Smooth muscle cell (in vitro differentiated cells): Measurements from ENCODE around the gene ZNF407. TPM values are rescaled to one million over a fixed set of nuclear protein-coding genes. Genes with fewer than 3 reads are reported as not detected.

Experiments used
- DNase-seq: peaks from one replicate; lab custom pipeline; 2025; ENCODE audit not compliant: unreplicated experiment; lab: John Stamatoyannopoulos, UW
- H2AFZ ChIP-seq: fragments of 200-600 bp; sonication (generic); 2 replicates; pipeline ENCODE4 v1.6.0; 2016; ENCODE audit warnings: antibody characterized with exemption, low read depth, mild to moderate bottlenecking
- H3F3A ChIP-seq: fragments of 200-600 bp; sonication (generic); 2 replicates; pipeline ENCODE4 v1.6.0; 2017; ENCODE audit warnings: antibody characterized with exemption, low read depth
- H3K27ac ChIP-seq: fragments of 200-600 bp; sonication (generic); 2 replicates; pipeline ENCODE4 v1.5.1; 2016; ENCODE audit warnings: low read depth, mild to moderate bottlenecking
- H3K27me3 ChIP-seq: fragments of 200-600 bp; sonication (generic); 2 replicates; pipeline ENCODE4 v1.6.1; 2016; ENCODE audit warnings: low read depth, mild to moderate bottlenecking
- H3K36me3 ChIP-seq: fragments of 200-600 bp; sonication (generic); 2 replicates; pipeline ENCODE4 v1.5.1; 2016; ENCODE audit warnings: low read depth
- H3K4me1 ChIP-seq: fragments of 200-600 bp; sonication (generic); 2 replicates; pipeline ENCODE4 v1.5.1; 2016; ENCODE audit warnings: low read depth
- H3K4me2 ChIP-seq: fragments of 200-600 bp; sonication (generic); 2 replicates; pipeline ENCODE4 v1.6.0; 2016; ENCODE audit warnings: mild to moderate bottlenecking
- H3K4me3 ChIP-seq: fragments of 200-600 bp; sonication (generic); 2 replicates; pipeline ENCODE4 v1.5.1; 2016; ENCODE audit warnings: mild to moderate bottlenecking
- H3K79me2 ChIP-seq: fragments of 200-600 bp; sonication (generic); 2 replicates; pipeline ENCODE4 v1.6.0; 2016; ENCODE audit warnings: low read depth, mild to moderate bottlenecking
- H3K9ac ChIP-seq: fragments of 200-600 bp; sonication (generic); 2 replicates; pipeline ENCODE4 v1.6.0; 2016; ENCODE audit warnings: low read depth
- H3K9me3 ChIP-seq: fragments of 200-600 bp; sonication (generic); replicated peaks from 2 replicates; pipeline ENCODE4 v1.5.1; 2016; ENCODE audit warnings: low read depth
- H4K20me1 ChIP-seq: fragments of 200-600 bp; sonication (generic); 2 replicates; pipeline ENCODE4 v1.6.0; 2016; ENCODE audit warnings: low read depth
- WGBS: methylation state at CpG from one replicate; pipeline ENCODE4 v1.1.7; 2016; ENCODE audit warnings: low lambda C conversion rate; 5-methylcytosine and 5-hydroxymethylcytosine counted together
- polyA plus RNA-seq: library from polyadenylated mRNA; unstranded; fragments of >200 nt; fragmentation: Nextera tagmentation; extraction: Ambion mirVana; gene quantifications from 2 replicates; pipeline ENCODE4 v1.2.1, GENCODE V29; 2016
- total RNA-seq: library from RNA; depleted of rRNA; stranded (reverse); fragments of >200 nt; gene quantifications from 2 replicates; pipeline ENCODE4 v1.2.3, GENCODE V29; 2014
- TF ChIP-seq, protein P1 (sequence below): fragments of 200-600 bp; sonication (generic); IDR thresholded peaks from 2 replicates; pipeline ENCODE4 v1.5.1; 2017; ENCODE audit warnings: borderline replicate concordance, mild to moderate bottlenecking, antibody characterized with exemption; ENCODE audit not compliant: insufficient read depth, poor library complexity, severe bottlenecking

The ZNF407 gene
- total and polyA plus RNA-seq, 2 experiments from 2014 or later, result 4.5 to 11.5 TPM

DNA sequence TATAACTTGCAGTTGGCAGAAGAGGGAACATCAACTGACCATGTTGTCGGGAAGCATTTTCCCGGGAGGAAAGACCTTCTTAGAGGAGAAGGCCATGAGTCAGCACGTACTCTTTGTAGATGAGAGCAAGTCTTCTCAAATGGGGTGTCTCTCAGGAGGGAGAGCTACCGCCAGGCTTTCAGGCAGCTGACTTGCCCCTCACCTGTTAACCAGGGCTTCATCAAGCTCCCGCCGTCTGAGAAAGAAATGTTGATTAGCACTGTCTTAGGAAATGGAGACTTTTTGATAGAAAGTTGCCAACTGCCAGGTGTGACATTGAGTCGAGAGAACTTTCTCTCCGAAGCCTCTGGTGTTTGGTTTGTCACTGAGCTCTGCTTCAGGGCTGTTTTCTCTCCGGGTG is 196.1 kb downstream of the ZNF407 start:
- H3K4me3 ChIP-seq, result no peak overlapping the region
- no peaks in the 10 kb centered on the region for H3K79me2 ChIP-seq
- TF ChIP-seq, protein P1, sequence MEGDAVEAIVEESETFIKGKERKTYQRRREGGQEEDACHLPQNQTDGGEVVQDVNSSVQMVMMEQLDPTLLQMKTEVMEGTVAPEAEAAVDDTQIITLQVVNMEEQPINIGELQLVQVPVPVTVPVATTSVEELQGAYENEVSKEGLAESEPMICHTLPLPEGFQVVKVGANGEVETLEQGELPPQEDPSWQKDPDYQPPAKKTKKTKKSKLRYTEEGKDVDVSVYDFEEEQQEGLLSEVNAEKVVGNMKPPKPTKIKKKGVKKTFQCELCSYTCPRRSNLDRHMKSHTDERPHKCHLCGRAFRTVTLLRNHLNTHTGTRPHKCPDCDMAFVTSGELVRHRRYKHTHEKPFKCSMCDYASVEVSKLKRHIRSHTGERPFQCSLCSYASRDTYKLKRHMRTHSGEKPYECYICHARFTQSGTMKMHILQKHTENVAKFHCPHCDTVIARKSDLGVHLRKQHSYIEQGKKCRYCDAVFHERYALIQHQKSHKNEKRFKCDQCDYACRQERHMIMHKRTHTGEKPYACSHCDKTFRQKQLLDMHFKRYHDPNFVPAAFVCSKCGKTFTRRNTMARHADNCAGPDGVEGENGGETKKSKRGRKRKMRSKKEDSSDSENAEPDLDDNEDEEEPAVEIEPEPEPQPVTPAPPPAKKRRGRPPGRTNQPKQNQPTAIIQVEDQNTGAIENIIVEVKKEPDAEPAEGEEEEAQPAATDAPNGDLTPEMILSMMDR, result no peak
- H3K27me3 ChIP-seq, result no peaks in the 10 kb centered on the region
- no peak overlapping the region for H3K27ac ChIP-seq
- H3K36me3 ChIP-seq, result no peaks in the 10 kb centered on the region
- no peaks in the 10 kb centered on the region for H3F3A ChIP-seq
- WGBS, result 82% methylated on average over 9 of the region's 9 CpGs
- H3K4me1 ChIP-seq, result no peaks in the 10 kb centered on the region
- no peak overlapping the region for H3K4me2 ChIP-seq
- no peak overlapping the region for H3K9ac ChIP-seq
- DNase-seq, result no peak
- H3K9me3 ChIP-seq, result no peaks in the 10 kb centered on the region
- no peaks in the 10 kb centered on the region for H4K20me1 ChIP-seq
- H2AFZ ChIP-seq, result no peak overlapping the region

DNA sequence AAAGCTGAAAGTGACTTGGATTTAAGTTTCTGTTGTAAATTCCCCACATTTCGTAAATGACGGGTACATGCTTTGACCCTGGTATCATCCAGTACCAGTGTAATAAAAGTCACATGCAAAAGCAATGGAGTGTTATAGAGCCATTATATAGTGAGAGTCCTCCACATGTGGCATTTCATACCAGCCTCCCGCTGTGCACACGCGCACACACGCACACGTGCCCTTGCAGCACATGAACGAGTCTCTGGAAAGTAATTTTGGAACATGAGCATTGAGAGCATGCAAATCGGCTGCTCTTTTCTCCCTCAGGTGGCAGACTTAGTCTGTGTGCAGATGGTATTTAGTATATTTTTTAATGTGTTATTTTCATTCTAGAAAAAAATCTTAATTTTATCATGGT is 198.1 kb downstream of the ZNF407 start:
- H2AFZ ChIP-seq, result no peak overlapping the region
- no peaks in the 10 kb centered on the region for H3K9me3 ChIP-seq
- H3K79me2 ChIP-seq, result no peaks in the 10 kb centered on the region
- H3K9ac ChIP-seq, result no peak overlapping the region
- H3K36me3 ChIP-seq, result no peaks in the 10 kb centered on the region
- no peaks in the 10 kb centered on the region for H3F3A ChIP-seq
- TF ChIP-seq, protein P1, result no peak
- WGBS, result 94% methylated on average over 9 of the region's 9 CpGs
- no peaks in the 10 kb centered on the region for H3K4me1 ChIP-seq
- no peaks in the 10 kb centered on the region for H3K27me3 ChIP-seq
- H3K27ac ChIP-seq, result no peak overlapping the region
- H3K4me2 ChIP-seq, result no peak overlapping the region
- H3K4me3 ChIP-seq, result no peak overlapping the region
- H4K20me1 ChIP-seq, result no peaks in the 10 kb centered on the region
- no peak for DNase-seq

DNA sequence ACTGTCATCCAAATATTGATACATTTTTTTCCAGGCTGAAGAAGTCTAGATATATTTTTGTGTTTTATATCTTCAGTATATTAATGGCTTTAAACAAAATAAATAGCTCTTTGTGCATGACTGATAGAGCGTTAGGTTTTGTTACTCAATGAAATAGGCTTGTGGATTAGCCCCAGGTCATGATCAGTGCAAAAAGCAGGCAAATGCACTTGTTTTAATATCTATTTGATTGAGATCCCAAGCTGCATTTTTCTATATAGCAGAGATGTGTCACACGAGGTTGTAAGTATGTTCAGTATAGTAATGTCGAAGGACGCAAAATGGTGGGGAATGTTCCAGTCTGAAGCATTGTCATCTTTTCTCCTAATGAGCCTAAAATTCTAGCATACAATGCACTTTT is 198.5 kb downstream of the ZNF407 start:
- Histone ChIP-seq H3K27ac (no peak overlapping the region), H3K4me1 (no peaks in the 10 kb centered on the region), H3K9ac (no peak overlapping the region), H2AFZ (no peak overlapping the region), H3K4me2 (peak overlapping the region; percentile 44), H3F3A (no peaks in the 10 kb centered on the region), H3K9me3 (no peaks in the 10 kb centered on the region), H4K20me1 (no peaks in the 10 kb centered on the region), H3K36me3 (no peaks in the 10 kb centered on the region), H3K79me2 (no peaks in the 10 kb centered on the region), H3K4me3 (no peak overlapping the region), H3K27me3 (no peaks in the 10 kb centered on the region)
- DNase-seq, result no peak
- WGBS, result 93% methylated on average over 4 of the region's 4 CpGs
- TF ChIP-seq, protein P1, result no peak

- 47% methylated on average over 7 of the region's 7 CpGs for whole genome bisulfite sequencing
- Histone ChIP-seq H3K4me2 (peak overlapping the region; percentile 44), H3K9ac (no peak overlapping the region), H3K4me1 (no peaks in the 10 kb centered on the region), H3F3A (no peaks in the 10 kb centered on the region), H3K4me3 (no peak overlapping the region), H2AFZ (no peak overlapping the region), H3K79me2 (no peaks in the 10 kb centered on the region), H3K36me3 (no peaks in the 10 kb centered on the region), H3K27ac (peak overlapping the region; percentile 53), H4K20me1 (no peaks in the 10 kb centered on the region), H3K27me3 (no peaks in the 10 kb centered on the region), H3K9me3 (no peaks in the 10 kb centered on the region)
- TF ChIP-seq, protein P1, result no peak
- no peak for DNase-seq
Observed at GRCh38 chr18:74796841-74797576, 199.3 kb downstream of the ZNF407 start.
